Activated T-helper 2 cell treated with anti-CD3 and anti-CD28 coated beads, Interferon-gamma antibody, Interleukin-2, Interleukin-4, amounts not matched to agents 10 μg/mL and 5 μg/mL and 100 μg/mL, durations not matched to agents 14 hours and 24 hours and 36 hours (primary cell): ENCODE results near the gene INSYN2B. TPM values are rescaled to one million over a fixed set of nuclear protein-coding genes. Genes with fewer than 3 reads are reported as not detected.

Experiments
- DNase-seq: peaks from one replicate; pipeline ENCODE4 v3.0.0; 2021; ENCODE audit warnings: low spot score
- H3K27ac Mint-ChIP-seq: one replicate; pipeline ENCODE4 v1.8.0; 2021; ENCODE audit warnings: mixed read lengths
- H3K27me3 Mint-ChIP-seq: one replicate; pipeline ENCODE4 v1.8.0; 2021; ENCODE audit warnings: low read depth, mixed read lengths
- H3K36me3 Mint-ChIP-seq: one replicate; pipeline ENCODE4 v1.8.0; 2021; ENCODE audit warnings: low read depth, mixed read lengths
- H3K4me1 Mint-ChIP-seq: one replicate; pipeline ENCODE4 v1.8.0; 2021; ENCODE audit warnings: low read depth, mixed read lengths
- H3K4me3 Mint-ChIP-seq: one replicate; pipeline ENCODE4 v1.8.0; 2021; ENCODE audit warnings: low read depth, mild to moderate bottlenecking, moderate library complexity, mixed read lengths
- H3K9me3 Mint-ChIP-seq: one replicate; pipeline ENCODE4 v1.8.0; 2021; ENCODE audit warnings: mixed read lengths
- intact Hi-C: fragments of 100-400 bp; cut with micrococcal nuclease; formaldehyde crosslinking; loops from one replicate; pipeline ENCODE4 v1.15.1; 2023
- total RNA-seq: library from RNA; stranded (reverse); gene quantifications from 2 replicates; pipeline ENCODE4 v1.2.3, GENCODE V29; 2022

The INSYN2B gene
- total RNA-seq, 1 donor from 2014 or later, result not detected

DNA sequence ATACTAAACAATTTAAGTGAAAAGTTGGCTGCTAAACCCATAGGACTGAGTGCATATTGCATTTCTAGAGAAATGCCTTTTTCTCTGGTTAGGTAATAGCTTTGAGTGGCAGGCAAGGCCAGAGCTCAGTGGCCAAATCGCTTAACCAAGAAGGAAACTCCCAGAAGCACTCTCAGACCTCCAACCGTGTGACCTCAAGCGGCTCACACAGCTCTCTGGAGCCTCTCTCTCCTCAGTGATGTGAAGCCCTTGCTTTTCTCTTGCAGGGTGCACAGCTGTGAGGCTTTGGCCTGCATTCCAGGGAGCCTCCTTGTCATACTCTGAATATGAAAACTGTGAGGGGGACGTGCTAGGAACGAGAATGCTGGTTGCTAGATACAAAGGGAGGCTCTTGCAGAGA lies 106.7 kb downstream of the INSYN2B start:
- intact Hi-C loops, result no loop called here

GRCh38 chr5:169871826-169872490 lies 108.3 kb downstream of the INSYN2B start:
- Mint-ChIP-seq H3K9me3 (no peaks in the 10 kb centered on the region), H3K27me3 (no peaks in the 10 kb centered on the region), H3K36me3 (peaks cover 29% of the 10 kb centered on the region), H3K27ac (no peak overlapping the region), H3K4me1 (peaks cover 11% of the 10 kb centered on the region), H3K4me3 (no peak overlapping the region)
- intact Hi-C loops, result no loop called here
- no peak for DNase-seq

More for the DNA sequence above, 106.7 kb downstream of the INSYN2B start:
- H3K27ac Mint-ChIP-seq, result no peak overlapping the region
- peaks cover 26% of the 10 kb centered on the region for H3K36me3 Mint-ChIP-seq
- no peaks in the 10 kb centered on the region for H3K27me3 Mint-ChIP-seq
- no peaks in the 10 kb centered on the region for H3K9me3 Mint-ChIP-seq
- peaks cover 9% of the 10 kb centered on the region for H3K4me1 Mint-ChIP-seq
- DNase-seq, result no peak
- H3K4me3 Mint-ChIP-seq, result no peak overlapping the region

GRCh38 chr5:169870211-169870610 lies 110.1 kb downstream of the INSYN2B start:
- peaks cover 14% of the 10 kb centered on the region for H3K4me1 Mint-ChIP-seq
- no peak overlapping the region for H3K27ac Mint-ChIP-seq
- H3K27me3 Mint-ChIP-seq, result no peaks in the 10 kb centered on the region
- H3K9me3 Mint-ChIP-seq, result no peaks in the 10 kb centered on the region
- intact Hi-C loops, result no loop called here
- no peak overlapping the region for H3K4me3 Mint-ChIP-seq
- peaks cover 27% of the 10 kb centered on the region for H3K36me3 Mint-ChIP-seq
- no peak for DNase-seq

DNA sequence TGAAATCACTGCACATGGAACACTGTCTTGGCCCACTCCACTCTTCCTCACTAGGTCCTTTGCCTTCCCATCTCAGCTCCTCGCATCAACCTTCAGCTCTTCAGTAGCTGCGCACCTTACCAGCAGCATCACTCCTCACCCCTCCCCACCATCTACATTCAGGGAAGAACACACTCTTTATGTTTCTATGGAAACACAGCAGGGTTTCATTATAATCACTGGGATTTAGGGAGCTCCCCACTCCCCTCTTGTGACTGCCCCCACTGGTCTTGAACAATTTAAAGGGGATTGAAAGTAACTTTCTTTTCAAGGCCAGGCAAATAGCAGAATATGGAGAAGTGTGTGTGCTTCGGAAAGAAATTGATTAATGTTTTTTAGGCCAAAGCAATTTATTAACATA lies 111.2 kb downstream of the INSYN2B start:
- intact Hi-C loops, result no loop called here
- no peak overlapping the region for H3K27ac Mint-ChIP-seq
- no peak overlapping the region for H3K4me3 Mint-ChIP-seq
- DNase-seq, result no peak
- peaks cover 31% of the 10 kb centered on the region for H3K36me3 Mint-ChIP-seq
- no peaks in the 10 kb centered on the region for H3K9me3 Mint-ChIP-seq
- no peaks in the 10 kb centered on the region for H3K27me3 Mint-ChIP-seq
- peaks cover 12% of the 10 kb centered on the region for H3K4me1 Mint-ChIP-seq

GRCh38 chr5:169867347-169867746 lies 112.9 kb downstream of the INSYN2B start:
- H3K27ac Mint-ChIP-seq, result no peak overlapping the region
- peaks cover 12% of the 10 kb centered on the region for H3K4me1 Mint-ChIP-seq
- no peak overlapping the region for H3K4me3 Mint-ChIP-seq
- intact Hi-C loops, result no loop called here
- no peaks in the 10 kb centered on the region for H3K9me3 Mint-ChIP-seq
- no peaks in the 10 kb centered on the region for H3K27me3 Mint-ChIP-seq
- no peak for DNase-seq
- peaks cover 29% of the 10 kb centered on the region for H3K36me3 Mint-ChIP-seq

- Mint-ChIP-seq H3K27ac (no peak overlapping the region), H3K9me3 (no peaks in the 10 kb centered on the region), H3K27me3 (no peaks in the 10 kb centered on the region), H3K4me3 (no peak overlapping the region), H3K4me1 (peaks cover 27% of the 10 kb centered on the region), H3K36me3 (peaks cover 38% of the 10 kb centered on the region)
- intact Hi-C loops, result no loop called here
- DNase-seq, result no peak
Measured at GRCh38 chr5:169864483-169864882, 115.8 kb downstream of the INSYN2B start.

DNA sequence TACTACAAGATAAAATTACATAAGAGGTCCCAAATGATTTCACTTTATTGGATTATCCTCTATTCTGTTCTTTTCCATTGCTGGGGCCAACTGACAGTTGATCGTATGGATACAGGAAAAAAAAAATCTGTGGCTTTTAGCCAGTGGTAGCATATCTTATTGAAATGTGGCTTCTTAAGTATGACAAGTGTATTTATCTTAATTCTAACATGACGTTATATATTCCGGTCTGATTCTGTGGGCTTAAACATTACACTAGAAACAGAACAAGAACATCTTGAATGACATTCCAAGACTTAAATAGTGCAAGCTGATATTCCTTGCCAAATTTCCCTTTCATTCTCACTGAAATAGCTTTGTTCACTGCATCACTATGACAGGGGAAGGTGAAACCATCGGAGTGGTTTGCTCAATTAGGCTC lies 117.9 kb downstream of the INSYN2B start:
- no peaks in the 10 kb centered on the region for H3K9me3 Mint-ChIP-seq
- DNase-seq, result no peak
- H3K27me3 Mint-ChIP-seq, result no peaks in the 10 kb centered on the region
- H3K27ac Mint-ChIP-seq, result no peak overlapping the region
- no peak overlapping the region for H3K4me3 Mint-ChIP-seq
- peaks cover 26% of the 10 kb centered on the region for H3K36me3 Mint-ChIP-seq
- H3K4me1 Mint-ChIP-seq, result peaks cover 31% of the 10 kb centered on the region
- intact Hi-C loops, result no loop called here

DNA sequence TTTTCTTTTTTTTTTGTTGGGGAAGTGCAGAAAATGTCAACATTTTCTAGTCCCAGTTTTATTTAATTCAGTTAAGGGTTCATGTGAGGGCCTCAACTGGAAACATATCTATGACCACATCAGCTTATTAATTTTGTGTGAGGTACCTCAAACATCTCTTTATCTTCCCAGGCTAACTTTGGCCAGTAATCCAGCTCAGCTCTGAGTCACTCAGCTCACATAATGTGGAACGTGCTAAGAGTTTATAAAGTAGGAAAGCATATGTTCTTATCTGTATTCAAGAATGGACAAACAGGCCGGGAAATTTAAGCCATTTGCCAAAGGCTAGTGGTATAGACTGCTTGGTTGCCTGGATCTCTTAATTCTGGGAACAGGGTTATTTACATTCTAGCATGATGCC lies 118.4 kb downstream of the INSYN2B start:
- no peak overlapping the region for H3K4me3 Mint-ChIP-seq
- H3K9me3 Mint-ChIP-seq, result no peaks in the 10 kb centered on the region
- peaks cover 29% of the 10 kb centered on the region for H3K36me3 Mint-ChIP-seq
- DNase-seq, result no peak
- H3K4me1 Mint-ChIP-seq, result peaks cover 31% of the 10 kb centered on the region
- intact Hi-C loops, result no loop called here
- no peak overlapping the region for H3K27ac Mint-ChIP-seq
- H3K27me3 Mint-ChIP-seq, result no peaks in the 10 kb centered on the region

- Mint-ChIP-seq H3K4me3 (no peak overlapping the region), H3K27me3 (no peaks in the 10 kb centered on the region), H3K4me1 (peaks cover 26% of the 10 kb centered on the region), H3K36me3 (peaks cover 29% of the 10 kb centered on the region), H3K27ac (no peak overlapping the region), H3K9me3 (no peaks in the 10 kb centered on the region)
- DNase-seq, result no peak
- intact Hi-C loops, result no loop called here
Measured at GRCh38 chr5:169861433-169861832, 118.9 kb downstream of the INSYN2B start.

DNA sequence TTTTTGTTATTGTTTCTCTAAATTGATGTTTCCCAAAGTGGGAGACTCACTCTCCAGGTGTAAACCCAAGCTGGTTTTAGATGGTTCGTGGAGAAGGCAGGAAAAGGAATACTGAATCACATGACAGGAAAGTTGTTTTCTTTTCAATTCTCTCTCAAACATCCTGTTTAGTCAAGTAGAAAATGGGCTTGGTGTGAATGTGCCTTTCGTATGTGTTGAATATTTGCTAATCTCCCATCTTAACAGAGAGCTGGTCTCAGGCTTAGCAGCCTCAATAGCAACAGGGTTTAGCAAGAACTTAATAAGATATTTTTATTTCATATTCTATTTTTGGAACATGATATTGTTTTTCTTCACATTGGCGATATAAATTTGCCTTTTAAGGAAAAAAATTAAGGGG lies 119.7 kb downstream of the INSYN2B start:
- no peak for DNase-seq
- H3K9me3 Mint-ChIP-seq, result peaks cover 2% of the 10 kb centered on the region
- H3K27ac Mint-ChIP-seq, result peak overlapping the region; percentile 9
- H3K4me3 Mint-ChIP-seq, result no peak overlapping the region
- H3K27me3 Mint-ChIP-seq, result no peaks in the 10 kb centered on the region
- intact Hi-C loops, result no loop called here
- peaks cover 26% of the 10 kb centered on the region for H3K4me1 Mint-ChIP-seq
- peaks cover 36% of the 10 kb centered on the region for H3K36me3 Mint-ChIP-seq

DNA sequence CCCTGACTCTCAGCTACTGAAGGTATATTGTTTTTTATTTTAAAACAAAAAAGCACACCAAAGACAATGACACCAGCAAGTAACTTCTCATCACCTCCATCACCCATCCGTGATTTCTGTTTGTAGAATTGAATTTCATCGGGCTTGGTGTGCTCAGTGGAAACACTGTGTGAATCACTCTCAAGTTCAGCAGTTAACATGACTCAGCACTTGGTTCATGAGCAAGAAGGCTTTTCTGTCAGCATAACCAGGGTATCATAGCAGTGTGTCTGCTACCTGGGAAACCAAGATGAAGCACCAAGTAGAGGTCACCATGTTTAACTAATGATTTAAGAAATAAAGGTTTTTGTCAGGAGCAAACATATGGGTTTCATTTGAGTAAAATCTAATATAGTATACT lies 123.7 kb downstream of the INSYN2B start:
- intact Hi-C loops, result no loop called here
- Mint-ChIP-seq H3K36me3 (peaks cover 62% of the 10 kb centered on the region), H3K27ac (no peak overlapping the region), H3K27me3 (no peaks in the 10 kb centered on the region), H3K9me3 (peaks cover 23% of the 10 kb centered on the region), H3K4me1 (peaks cover 22% of the 10 kb centered on the region), H3K4me3 (no peak overlapping the region)
- no peak for DNase-seq

GRCh38 chr5:169851321-169851850 lies 128.9 kb downstream of the INSYN2B start:
- intact Hi-C loops, result no loop called here
- peaks cover 54% of the 10 kb centered on the region for H3K9me3 Mint-ChIP-seq
- H3K4me1 Mint-ChIP-seq, result peaks cover 1% of the 10 kb centered on the region
- H3K4me3 Mint-ChIP-seq, result no peak overlapping the region
- peaks cover 94% of the 10 kb centered on the region for H3K36me3 Mint-ChIP-seq
- no peaks in the 10 kb centered on the region for H3K27me3 Mint-ChIP-seq
- no peak overlapping the region for H3K27ac Mint-ChIP-seq
- no peak for DNase-seq

- Mint-ChIP-seq H3K4me3 (no peak overlapping the region), H3K27me3 (no peaks in the 10 kb centered on the region), H3K4me1 (no peaks in the 10 kb centered on the region), H3K36me3 (peaks cover 94% of the 10 kb centered on the region), H3K27ac (no peak overlapping the region), H3K9me3 (peaks cover 50% of the 10 kb centered on the region)
- no peak for DNase-seq
- intact Hi-C loops, result no loop called here
Measured at GRCh38 chr5:169850409-169850808, 129.9 kb downstream of the INSYN2B start.
